ENCODE measurements around the gene SLC22A23.

The SLC22A23 gene

DNA sequence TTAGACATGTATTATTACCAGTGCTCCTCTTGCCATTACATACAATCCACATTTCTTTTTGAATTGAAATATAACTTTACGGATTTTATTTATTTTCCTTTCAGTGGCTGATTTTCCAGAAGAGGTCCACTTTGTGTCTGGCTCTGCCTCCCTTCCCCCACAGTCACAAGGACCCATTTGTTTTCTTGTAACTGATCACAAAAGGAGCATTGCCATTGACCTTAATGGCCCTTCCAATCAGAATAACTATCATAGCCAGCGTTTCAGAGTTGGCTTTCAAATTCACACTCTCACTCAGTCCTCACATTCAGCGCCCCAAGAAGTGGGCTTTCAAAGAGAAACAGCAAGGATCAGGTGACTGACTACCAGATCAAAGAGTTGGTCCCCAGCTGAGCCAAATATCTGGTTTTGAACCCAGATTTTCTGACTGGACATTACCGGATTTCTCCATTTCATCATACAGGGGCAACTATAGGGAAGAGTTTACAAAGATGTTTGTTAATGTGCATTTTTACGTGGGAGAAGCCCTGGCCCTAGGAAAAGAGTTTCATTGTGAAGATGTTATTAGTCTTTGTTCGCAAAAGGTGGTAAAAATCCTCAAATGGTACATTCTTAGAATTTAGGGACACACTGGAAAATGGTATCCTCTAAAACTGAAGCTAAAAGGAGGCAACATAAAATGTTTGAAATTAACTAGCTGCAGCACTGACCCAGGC is 2.0 kb upstream of the SLC22A23 start:
- ChIA-PET CTCF (interaction anchor here (0.6 to 1.8 kb wide), 10 partner anchors 8 to 332 kb away, joined by 3 to 11 read pairs (median 3); no protein-coding TSS in a partner anchor), POLR2A (interaction anchor here (0.9 kb wide), 1 partner anchor 60 kb away, joined by 4 read pairs; no protein-coding TSS in a partner anchor)
- Histone ChIP-seq H3K36me3 (ENCODE audit: control insufficient read depth in 2 of 2, insufficient read depth in 1 of 2, low read length in 2 of 2) (no peaks in the 10 kb centered on the region), H3K4me1 (ENCODE audit: control insufficient read depth, insufficient read depth, low read length) (peaks cover 6% of the 10 kb centered on the region; the same call in 1 of the 2 replicates), H3K9me3 (ENCODE audit: control insufficient read depth, insufficient read depth, low read depth, low read length) (no peaks in the 10 kb centered on the region), H3K4me3 (ENCODE audit: low read depth, low read length) (no peak overlapping the region), H3K27ac (ENCODE audit: extremely low read depth, low read depth, low read length) (no peak overlapping the region)
- TF ChIP-seq, protein P1, sequence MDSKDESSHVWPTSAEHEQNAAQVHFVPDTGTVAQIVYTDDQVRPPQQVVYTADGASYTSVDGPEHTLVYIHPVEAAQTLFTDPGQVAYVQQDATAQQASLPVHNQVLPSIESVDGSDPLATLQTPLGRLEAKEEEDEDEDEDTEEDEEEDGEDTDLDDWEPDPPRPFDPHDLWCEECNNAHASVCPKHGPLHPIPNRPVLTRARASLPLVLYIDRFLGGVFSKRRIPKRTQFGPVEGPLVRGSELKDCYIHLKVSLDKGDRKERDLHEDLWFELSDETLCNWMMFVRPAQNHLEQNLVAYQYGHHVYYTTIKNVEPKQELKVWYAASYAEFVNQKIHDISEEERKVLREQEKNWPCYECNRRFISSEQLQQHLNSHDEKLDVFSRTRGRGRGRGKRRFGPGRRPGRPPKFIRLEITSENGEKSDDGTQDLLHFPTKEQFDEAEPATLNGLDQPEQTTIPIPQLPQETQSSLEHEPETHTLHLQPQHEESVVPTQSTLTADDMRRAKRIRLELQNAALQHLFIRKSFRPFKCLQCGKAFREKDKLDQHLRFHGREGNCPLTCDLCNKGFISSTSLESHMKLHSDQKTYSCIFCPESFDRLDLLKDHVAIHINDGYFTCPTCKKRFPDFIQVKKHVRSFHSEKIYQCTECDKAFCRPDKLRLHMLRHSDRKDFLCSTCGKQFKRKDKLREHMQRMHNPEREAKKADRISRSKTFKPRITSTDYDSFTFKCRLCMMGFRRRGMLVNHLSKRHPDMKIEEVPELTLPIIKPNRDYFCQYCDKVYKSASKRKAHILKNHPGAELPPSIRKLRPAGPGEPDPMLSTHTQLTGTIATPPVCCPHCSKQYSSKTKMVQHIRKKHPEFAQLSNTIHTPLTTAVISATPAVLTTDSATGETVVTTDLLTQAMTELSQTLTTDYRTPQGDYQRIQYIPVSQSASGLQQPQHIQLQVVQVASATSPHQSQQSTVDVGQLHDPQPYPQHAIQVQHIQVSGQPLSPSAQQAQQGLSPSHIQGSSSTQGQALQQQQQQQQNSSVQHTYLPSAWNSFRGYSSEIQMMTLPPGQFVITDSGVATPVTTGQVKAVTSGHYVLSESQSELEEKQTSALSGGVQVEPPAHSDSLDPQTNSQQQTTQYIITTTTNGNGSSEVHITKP (tag by site-specific recombination; IDR thresholded peaks at IDR 0.05): peak; percentile 93
- no peak for TF ChIP-seq ZNF423 (tag by site-specific recombination; IDR thresholded peaks at IDR 0.05)

DNA sequence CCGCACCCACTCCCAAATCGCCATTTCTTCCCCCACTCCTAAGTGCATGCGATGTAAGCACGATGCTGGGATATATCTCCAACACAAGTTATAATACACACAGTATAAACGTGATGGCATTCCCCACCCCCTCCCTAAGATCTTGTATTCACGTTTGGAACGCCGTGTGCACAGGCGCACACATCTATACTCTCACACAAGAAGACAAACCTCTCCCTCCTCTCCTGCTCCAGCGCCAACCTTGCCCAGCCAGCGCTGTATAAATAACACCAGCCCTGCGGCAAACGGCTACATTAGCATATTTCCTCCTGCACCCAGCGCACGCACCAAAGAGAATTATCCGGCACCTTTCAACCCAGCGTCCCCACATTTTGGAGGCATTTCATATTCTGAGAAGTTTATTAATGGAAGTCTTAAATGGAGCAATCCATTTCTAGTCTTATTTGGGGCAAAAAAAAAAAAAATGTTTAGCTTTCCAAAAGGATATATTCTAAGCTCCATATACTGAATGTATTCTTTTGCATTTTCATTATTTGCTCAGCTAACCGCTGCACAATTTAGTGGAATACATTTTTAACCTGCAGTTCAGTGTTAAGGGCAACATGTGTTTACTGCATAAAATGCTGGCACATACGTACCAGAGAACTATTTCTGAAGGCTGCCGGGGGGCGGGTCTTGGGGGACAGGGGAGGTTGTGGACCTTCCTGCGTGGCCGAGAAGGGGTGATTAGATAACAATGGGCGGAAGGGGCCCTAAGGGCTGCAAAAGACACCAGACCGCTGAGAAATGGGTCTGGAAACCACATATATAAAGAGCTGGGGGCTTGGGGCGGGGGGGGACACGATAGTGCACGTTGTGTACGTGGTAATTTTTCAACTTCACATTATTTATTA is 1.1 kb upstream of the SLC22A23 start:
- Histone ChIP-seq H3K36me3 (ENCODE audit: control insufficient read depth in 2 of 2, insufficient read depth in 1 of 2, low read length in 2 of 2) (no peaks in the 10 kb centered on the region), H3K4me1 (ENCODE audit: control insufficient read depth, insufficient read depth, low read length) (peaks cover 6% of the 10 kb centered on the region; the same call in 1 of the 2 replicates), H3K27ac (ENCODE audit: extremely low read depth, low read depth, low read length) (peak overlapping the region; percentile 95), H3K4me3 (ENCODE audit: low read depth, low read length) (peak overlapping the region; percentile 86), H3K9me3 (ENCODE audit: control insufficient read depth, insufficient read depth, low read depth, low read length) (no peaks in the 10 kb centered on the region)
- ChIA-PET POLR2A (interaction anchor here (0.6 to 0.9 kb wide), 3 partner anchors 61 to 593 kb away, joined by 3 to 4 read pairs (median 4); no protein-coding TSS in a partner anchor), CTCF (interaction anchor here (0.5 to 1.8 kb wide), 19 partner anchors 9 to 338 kb away, joined by 3 to 11 read pairs (median 3); no protein-coding TSS in a partner anchor)
- TF ChIP-seq ZBTB17 (tag by site-specific recombination; IDR thresholded peaks at IDR 0.05): peak; percentile 75
- no peak for TF ChIP-seq FEZF1 (tag by site-specific recombination; IDR thresholded peaks at IDR 0.05)
- TF ChIP-seq ZNF266 (tag by site-specific recombination; IDR thresholded peaks at IDR 0.05; ENCODE audit: low read depth): no peak
- TF ChIP-seq, protein P2, sequence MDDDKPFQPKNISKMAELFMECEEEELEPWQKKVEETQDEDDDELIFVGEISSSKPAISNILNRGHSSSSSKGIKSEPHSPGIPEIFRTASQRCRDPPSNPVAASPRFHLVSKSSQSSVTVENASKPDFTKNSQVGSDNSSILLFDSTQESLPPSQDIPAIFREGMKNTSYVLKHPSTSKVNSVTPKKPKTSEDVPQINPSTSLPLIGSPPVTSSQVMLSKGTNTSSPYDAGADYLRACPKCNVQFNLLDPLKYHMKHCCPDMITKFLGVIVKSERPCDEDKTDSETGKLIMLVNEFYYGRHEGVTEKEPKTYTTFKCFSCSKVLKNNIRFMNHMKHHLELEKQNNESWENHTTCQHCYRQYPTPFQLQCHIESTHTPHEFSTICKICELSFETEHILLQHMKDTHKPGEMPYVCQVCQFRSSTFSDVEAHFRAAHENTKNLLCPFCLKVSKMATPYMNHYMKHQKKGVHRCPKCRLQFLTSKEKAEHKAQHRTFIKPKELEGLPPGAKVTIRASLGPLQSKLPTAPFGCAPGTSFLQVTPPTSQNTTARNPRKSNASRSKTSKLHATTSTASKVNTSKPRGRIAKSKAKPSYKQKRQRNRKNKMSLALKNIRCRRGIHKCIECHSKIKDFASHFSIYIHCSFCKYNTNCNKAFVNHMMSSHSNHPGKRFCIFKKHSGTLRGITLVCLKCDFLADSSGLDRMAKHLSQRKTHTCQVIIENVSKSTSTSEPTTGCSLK (tag by site-specific recombination; IDR thresholded peaks at IDR 0.05): no peak
- TF ChIP-seq ZNF707 (tag by site-specific recombination; IDR thresholded peaks at IDR 0.05): no peak
- TF ChIP-seq ZSCAN23 (tag by site-specific recombination; IDR thresholded peaks at IDR 0.05): no peak
- no peak for TF ChIP-seq ZNF791 (tag by site-specific recombination; IDR thresholded peaks at IDR 0.05)
- TF ChIP-seq, protein P3, sequence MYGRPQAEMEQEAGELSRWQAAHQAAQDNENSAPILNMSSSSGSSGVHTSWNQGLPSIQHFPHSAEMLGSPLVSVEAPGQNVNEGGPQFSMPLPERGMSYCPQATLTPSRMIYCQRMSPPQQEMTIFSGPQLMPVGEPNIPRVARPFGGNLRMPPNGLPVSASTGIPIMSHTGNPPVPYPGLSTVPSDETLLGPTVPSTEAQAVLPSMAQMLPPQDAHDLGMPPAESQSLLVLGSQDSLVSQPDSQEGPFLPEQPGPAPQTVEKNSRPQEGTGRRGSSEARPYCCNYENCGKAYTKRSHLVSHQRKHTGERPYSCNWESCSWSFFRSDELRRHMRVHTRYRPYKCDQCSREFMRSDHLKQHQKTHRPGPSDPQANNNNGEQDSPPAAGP (tag by site-specific recombination; IDR thresholded peaks at IDR 0.05): peak; percentile 36; the same call in 1 of the 2 replicates
- peak; percentile 58; the same call in 1 of the 2 replicates for TF ChIP-seq ZXDB (tag by site-specific recombination; IDR thresholded peaks at IDR 0.05)
- TF ChIP-seq ZNF837 (tag by site-specific recombination; IDR thresholded peaks at IDR 0.05): no peak
- no peak for TF ChIP-seq ZNF529 (tag by site-specific recombination; IDR thresholded peaks at IDR 0.05; ENCODE audit: insufficient replicate concordance)
- no peak for TF ChIP-seq ZNF530 (tag by site-specific recombination; IDR thresholded peaks at IDR 0.05; ENCODE audit: low read depth)
- 0 out of 2 replicates have a peak, but pooled peaks have one; percentile 19 for TF ChIP-seq ZNF76 (tag by site-specific recombination; IDR thresholded peaks at IDR 0.05; ENCODE audit: borderline replicate concordance, low read depth)
- TF ChIP-seq ZNF366 (tag by site-specific recombination; conservative IDR thresholded peaks at IDR 0.05): peak; percentile 77
- TF ChIP-seq ZNF350 (tag by site-specific recombination; IDR thresholded peaks at IDR 0.05): no peak
- TF ChIP-seq, protein P1 (tag by site-specific recombination; IDR thresholded peaks at IDR 0.05): peak; percentile 70
- TF ChIP-seq, protein P4, sequence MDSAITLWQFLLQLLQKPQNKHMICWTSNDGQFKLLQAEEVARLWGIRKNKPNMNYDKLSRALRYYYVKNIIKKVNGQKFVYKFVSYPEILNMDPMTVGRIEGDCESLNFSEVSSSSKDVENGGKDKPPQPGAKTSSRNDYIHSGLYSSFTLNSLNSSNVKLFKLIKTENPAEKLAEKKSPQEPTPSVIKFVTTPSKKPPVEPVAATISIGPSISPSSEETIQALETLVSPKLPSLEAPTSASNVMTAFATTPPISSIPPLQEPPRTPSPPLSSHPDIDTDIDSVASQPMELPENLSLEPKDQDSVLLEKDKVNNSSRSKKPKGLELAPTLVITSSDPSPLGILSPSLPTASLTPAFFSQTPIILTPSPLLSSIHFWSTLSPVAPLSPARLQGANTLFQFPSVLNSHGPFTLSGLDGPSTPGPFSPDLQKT (IDR thresholded peaks at IDR 0.05; ENCODE audit: borderline replicate concordance, low read depth, low read length): no peak
- TF ChIP-seq ZNF654 (tag by site-specific recombination; IDR thresholded peaks at IDR 0.05; ENCODE audit: low read depth): no peak
